Measurements from ENCODE around the gene CHRNB2.

CHRNB2 gene

DNA sequence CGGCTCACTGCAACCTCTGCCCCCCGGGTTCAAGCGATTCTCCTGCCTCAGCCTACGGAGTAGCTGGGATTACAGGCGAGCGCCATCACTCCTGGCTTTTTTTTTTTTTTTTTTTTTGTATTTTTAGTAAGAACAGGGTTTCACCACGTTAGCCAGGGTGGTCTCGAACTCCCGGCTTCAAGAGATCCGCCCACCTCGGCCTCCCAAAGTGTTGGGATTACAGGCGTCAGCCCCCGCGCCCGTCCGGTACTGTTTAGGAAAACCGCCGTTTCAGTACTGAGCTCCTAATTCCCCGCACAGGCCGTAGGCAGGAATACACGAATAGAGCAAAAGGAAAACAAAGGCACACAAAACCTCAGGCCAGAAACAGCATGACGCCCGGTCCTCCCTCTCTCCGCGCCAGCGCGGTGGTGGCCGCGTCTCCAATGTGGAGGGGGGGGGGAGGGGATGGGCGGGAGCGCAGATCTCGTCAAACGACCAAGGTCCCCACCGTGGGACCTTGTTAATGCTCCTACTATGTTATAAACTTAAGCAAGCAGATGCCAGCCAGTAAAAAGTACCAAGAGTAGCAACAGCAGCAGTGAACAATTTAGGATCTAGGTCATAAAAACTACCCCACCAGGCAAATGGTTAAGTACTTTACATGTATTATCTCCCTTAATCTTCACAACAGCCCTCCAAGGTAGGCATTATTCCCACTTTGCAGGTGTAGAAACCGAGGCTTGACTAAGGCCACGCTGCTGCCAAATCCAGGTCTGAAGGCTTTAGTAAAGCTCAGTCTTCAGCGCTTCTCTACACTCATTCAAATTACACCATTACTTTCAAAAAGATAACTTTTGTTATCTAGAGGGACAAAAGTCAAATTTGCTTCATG lies 41.1 kb downstream of the CHRNB2 start (continued):
- TF ChIP-seq ZNF391 (tag by site-specific recombination; IDR thresholded peaks at IDR 0.05; ENCODE audit: borderline replicate concordance, low read depth) (no peak), GLIS2 (tag by site-specific recombination; IDR thresholded peaks at IDR 0.05) (peak; percentile 41), ZIC2 (tag by site-specific recombination; IDR thresholded peaks at IDR 0.05) (0 out of 2 replicates have a peak, but pooled peaks have one; percentile 6), PATZ1 (tag by site-specific recombination; IDR thresholded peaks at IDR 0.05) (peak; percentile 6; the same call in 1 of the 2 replicates), ZNF560 (tag by site-specific recombination; IDR thresholded peaks at IDR 0.05; ENCODE audit: borderline replicate concordance) (no peak), ZBTB20 (tag by site-specific recombination; IDR thresholded peaks at IDR 0.05) (peak; percentile 47; the same call in 1 of the 2 replicates), ZNF660 (tag by site-specific recombination; IDR thresholded peaks at IDR 0.05) (no peak), ZBTB44 (tag by site-specific recombination; IDR thresholded peaks at IDR 0.05) (no peak), ZNF785 (tag by site-specific recombination; IDR thresholded peaks at IDR 0.05) (no peak), ZNF830 (tag by site-specific recombination; IDR thresholded peaks at IDR 0.05; ENCODE audit: low read depth) (no peak), ZNF670 (tag by site-specific recombination; IDR thresholded peaks at IDR 0.05; ENCODE audit: low read depth) (no peak), GLI4 (tag by site-specific recombination; IDR thresholded peaks at IDR 0.05) (no peak), ZNF280D (tag by site-specific recombination; IDR thresholded peaks at IDR 0.05) (no peak), BCL11B (tag by site-specific recombination; IDR thresholded peaks at IDR 0.05; ENCODE audit: low read depth) (no peak), ZNF521 (tag by site-specific recombination; IDR thresholded peaks at IDR 0.05) (no peak), ZNF394 (tag by site-specific recombination; IDR thresholded peaks at IDR 0.05; ENCODE audit: borderline replicate concordance) (peak; percentile 90)
- TF ChIP-seq, protein P1, sequence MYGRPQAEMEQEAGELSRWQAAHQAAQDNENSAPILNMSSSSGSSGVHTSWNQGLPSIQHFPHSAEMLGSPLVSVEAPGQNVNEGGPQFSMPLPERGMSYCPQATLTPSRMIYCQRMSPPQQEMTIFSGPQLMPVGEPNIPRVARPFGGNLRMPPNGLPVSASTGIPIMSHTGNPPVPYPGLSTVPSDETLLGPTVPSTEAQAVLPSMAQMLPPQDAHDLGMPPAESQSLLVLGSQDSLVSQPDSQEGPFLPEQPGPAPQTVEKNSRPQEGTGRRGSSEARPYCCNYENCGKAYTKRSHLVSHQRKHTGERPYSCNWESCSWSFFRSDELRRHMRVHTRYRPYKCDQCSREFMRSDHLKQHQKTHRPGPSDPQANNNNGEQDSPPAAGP (tag by site-specific recombination; IDR thresholded peaks at IDR 0.05), result no peak
- TF ChIP-seq, protein P2, sequence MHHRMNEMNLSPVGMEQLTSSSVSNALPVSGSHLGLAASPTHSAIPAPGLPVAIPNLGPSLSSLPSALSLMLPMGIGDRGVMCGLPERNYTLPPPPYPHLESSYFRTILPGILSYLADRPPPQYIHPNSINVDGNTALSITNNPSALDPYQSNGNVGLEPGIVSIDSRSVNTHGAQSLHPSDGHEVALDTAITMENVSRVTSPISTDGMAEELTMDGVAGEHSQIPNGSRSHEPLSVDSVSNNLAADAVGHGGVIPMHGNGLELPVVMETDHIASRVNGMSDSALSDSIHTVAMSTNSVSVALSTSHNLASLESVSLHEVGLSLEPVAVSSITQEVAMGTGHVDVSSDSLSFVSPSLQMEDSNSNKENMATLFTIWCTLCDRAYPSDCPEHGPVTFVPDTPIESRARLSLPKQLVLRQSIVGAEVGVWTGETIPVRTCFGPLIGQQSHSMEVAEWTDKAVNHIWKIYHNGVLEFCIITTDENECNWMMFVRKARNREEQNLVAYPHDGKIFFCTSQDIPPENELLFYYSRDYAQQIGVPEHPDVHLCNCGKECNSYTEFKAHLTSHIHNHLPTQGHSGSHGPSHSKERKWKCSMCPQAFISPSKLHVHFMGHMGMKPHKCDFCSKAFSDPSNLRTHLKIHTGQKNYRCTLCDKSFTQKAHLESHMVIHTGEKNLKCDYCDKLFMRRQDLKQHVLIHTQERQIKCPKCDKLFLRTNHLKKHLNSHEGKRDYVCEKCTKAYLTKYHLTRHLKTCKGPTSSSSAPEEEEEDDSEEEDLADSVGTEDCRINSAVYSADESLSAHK (tag by site-specific recombination; IDR thresholded peaks at IDR 0.05), result 0 out of 2 replicates have a peak, but pooled peaks have one; percentile 13
- TF ChIP-seq, protein P3, sequence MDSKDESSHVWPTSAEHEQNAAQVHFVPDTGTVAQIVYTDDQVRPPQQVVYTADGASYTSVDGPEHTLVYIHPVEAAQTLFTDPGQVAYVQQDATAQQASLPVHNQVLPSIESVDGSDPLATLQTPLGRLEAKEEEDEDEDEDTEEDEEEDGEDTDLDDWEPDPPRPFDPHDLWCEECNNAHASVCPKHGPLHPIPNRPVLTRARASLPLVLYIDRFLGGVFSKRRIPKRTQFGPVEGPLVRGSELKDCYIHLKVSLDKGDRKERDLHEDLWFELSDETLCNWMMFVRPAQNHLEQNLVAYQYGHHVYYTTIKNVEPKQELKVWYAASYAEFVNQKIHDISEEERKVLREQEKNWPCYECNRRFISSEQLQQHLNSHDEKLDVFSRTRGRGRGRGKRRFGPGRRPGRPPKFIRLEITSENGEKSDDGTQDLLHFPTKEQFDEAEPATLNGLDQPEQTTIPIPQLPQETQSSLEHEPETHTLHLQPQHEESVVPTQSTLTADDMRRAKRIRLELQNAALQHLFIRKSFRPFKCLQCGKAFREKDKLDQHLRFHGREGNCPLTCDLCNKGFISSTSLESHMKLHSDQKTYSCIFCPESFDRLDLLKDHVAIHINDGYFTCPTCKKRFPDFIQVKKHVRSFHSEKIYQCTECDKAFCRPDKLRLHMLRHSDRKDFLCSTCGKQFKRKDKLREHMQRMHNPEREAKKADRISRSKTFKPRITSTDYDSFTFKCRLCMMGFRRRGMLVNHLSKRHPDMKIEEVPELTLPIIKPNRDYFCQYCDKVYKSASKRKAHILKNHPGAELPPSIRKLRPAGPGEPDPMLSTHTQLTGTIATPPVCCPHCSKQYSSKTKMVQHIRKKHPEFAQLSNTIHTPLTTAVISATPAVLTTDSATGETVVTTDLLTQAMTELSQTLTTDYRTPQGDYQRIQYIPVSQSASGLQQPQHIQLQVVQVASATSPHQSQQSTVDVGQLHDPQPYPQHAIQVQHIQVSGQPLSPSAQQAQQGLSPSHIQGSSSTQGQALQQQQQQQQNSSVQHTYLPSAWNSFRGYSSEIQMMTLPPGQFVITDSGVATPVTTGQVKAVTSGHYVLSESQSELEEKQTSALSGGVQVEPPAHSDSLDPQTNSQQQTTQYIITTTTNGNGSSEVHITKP (tag by site-specific recombination; IDR thresholded peaks at IDR 0.05), result peak; percentile 56; the same call in 1 of the 2 replicates
- TF ChIP-seq, protein P4, sequence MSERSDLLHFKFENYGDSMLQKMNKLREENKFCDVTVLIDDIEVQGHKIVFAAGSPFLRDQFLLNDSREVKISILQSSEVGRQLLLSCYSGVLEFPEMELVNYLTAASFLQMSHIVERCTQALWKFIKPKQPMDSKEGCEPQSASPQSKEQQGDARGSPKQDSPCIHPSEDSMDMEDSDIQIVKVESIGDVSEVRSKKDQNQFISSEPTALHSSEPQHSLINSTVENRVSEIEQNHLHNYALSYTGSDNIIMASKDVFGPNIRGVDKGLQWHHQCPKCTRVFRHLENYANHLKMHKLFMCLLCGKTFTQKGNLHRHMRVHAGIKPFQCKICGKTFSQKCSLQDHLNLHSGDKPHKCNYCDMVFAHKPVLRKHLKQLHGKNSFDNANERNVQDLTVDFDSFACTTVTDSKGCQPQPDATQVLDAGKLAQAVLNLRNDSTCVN (tag by site-specific recombination; optimal IDR thresholded peaks at IDR 0.05), result no peak

Data from HEK293 (cell line).